CD4-positive, alpha-beta T cell treated with Interleukin-21 for 1 hour (primary cell): ENCODE data around the gene CCNG2.
A peak's percentile ranks its signal among the peaks of the same experiment; 100 is the strongest.

Experiments used
- DNase-seq: peaks from one replicate; pipeline ENCODE4 v3.0.0-alpha.2; 2020

The CCNG2 gene, protein sequence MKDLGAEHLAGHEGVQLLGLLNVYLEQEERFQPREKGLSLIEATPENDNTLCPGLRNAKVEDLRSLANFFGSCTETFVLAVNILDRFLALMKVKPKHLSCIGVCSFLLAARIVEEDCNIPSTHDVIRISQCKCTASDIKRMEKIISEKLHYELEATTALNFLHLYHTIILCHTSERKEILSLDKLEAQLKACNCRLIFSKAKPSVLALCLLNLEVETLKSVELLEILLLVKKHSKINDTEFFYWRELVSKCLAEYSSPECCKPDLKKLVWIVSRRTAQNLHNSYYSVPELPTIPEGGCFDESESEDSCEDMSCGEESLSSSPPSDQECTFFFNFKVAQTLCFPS

DNA sequence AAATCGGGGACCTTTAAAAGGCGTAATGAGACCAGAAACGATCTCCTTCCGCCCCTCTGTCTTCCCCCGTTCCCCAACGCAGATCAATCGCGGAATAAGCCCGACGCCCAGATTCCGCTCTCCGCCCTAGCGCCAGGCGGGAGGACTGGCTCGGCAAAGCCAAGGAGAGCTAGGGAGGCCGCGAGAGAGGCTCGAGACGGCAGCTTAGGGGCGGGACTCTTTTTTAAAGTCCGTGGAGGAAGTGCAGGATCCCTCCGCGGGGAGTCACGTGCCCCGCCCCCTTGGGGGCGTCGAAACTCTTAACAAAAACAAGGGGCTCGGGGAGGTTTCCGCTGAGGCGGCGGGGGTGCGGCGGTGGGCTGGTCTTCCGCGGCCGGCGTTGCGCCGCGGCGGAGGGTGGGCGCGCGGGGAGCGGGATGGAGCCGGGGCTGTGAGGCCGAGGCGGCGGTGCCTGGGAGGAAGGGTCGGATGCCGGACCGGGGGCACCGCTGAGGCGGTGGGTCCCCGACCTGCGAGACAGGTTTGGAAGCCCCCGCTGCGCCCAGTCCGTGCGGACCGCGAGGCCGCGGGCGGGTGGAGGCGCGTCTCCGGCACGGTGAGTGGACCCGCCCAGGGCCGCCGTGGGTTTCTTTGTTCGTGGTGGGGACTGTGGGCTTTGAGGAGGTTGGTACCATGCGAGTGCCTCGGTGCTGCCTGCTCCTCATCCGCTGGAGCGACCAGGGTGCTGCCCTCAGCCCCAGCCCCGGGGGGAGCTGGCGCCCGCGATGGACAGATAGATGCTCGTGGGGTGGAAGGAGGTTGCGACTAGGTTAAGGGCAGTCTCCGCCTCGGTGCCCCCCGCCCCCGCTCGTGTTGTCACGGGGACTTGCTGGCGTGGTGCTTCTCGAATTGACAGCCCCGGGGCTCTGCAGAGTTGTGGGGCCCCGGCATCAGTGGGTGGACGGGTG, at the start of gene CCNG2:
TSS of gene CCNG2 (plus strand) at position 296 of the 947 bp plus-strand sequence. CDS start 1,326 bp downstream, outside the sequence.
- DNase-seq, result peak; percentile 89

DNA sequence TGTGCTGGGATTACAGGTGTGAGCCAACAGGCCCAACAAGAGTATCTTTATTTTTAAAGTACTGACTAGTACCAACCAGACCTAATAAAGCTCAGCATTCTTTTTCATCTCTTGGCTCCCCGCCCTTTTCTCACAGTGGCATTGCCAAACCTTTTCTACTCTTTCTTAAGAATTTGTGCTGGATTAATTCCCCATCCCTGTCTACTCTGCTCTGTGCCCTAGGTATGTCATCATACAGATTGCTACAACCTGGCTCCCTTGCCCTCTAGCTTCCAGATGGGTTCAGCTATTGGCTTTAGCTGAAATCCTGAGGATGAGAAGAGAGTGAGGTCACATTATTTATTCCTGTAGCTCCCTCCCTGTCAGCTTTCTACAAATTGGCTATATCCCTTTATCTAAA, 46.3 kb upstream of the CCNG2 start:
- DNase-seq, result no peak

DNA sequence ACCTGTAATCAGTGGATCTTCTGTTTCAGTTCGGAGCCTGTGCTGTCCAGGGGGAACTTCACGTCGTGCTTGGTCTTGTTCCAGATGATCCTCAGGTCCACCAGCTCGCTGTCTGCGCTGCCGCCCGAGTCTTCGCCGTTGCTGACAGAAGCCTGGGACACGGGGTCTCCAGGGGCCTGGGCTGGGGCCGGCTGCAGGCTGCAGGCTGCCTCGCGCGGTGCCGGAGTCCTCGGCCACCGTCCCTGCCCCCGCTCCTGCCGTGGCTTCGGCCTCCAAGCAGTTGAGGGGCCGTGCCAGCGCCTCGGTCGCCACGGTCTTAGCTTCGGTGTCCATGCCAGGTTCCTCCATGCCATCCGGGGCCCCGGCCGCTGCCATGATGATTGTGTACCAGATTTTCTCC, 43.9 kb upstream of the CCNG2 start:
- no peak for DNase-seq

DNA sequence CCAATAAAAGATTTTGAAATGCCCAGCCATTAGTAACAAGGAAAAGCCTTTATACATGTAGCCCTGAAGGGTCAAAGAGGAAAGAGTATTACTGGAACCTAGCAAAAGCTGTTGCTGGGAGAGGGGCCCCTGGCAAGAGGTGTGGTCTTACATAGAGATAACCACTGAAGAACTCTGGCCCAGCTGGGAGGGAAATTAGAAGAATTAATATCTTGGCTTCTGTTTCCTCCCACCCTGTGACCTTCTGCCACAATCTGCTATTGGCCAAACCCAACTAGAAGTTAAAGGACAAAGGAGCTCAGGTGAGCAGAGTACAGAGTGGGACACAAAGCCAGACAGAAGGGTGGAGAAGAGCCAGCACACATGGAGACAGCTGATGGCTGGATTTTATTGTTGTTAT, 39.3 kb upstream of the CCNG2 start:
- no peak for DNase-seq

DNA sequence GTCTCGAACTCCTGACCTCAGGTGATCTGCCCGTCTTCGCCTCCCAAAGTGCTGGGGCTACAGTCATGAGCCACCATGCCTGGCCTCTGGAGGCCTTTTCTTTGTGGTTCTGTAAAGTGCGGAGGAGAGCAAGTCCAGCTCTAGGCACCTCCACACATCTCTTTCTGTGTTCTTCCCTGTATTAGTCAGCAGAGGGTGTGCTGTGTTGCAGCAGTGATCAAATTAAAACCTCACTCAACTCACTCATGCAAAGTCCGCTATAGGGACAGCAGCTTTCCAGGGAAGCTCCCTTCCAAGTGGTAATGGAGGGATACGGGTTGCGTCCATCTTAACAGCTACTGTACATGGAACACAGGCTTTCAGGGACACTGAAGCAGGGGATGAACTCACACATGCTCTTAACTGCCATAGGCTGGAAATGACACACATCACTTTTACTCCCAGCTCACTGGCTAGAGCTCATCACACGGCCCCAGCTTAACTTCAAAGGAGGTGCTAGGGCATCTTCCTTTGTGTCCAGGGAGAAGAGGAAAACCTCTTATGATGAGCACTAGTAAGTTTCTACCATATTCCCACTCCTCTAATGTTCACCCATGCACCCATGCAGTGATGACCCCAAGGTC, 36.0 kb upstream of the CCNG2 start:
- no peak for DNase-seq

DNA sequence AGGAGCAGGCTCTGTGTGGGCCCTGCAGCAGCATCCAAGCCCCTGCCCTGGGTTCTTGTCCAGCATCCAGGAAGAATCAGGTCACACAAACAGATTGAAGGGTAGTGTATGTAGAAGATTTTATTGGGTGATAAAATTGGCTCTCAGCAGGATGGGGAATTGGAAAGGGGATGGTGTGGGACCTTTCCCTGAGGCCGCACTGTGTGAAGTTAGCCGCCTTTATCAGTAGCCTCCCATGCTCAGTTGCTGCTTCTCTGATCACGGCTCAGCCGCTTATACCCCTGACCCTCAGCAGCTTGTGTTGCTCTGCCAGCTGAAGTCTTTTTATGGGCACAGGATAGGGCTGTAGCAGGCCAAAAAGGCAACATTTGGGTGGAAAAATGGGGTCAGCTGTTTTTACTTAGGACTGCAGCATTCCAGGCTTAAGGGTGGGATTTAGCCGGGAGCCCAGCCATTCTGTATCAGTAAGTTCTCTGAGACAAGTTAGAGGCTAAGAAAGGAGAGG, 35.2 kb upstream of the CCNG2 start:
- no peak for DNase-seq

DNA sequence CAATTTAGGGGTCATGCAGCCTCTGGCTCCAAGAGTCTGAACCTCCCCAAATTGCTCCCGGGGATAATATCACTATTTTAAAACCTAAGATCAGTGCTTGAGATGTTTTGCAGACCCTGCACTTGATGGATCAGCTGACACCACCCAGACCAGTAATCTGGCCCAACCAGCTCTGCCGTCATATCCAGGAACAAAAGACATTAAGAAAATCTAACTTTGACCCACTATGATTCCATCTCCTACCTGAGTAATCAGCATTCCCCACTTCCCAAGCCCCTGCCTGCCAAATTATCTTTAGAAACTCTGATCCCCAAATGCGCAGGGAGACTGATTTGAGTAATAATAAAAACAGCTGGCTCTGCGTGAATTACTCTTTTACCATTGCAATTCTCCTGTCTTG, 34.4 kb upstream of the CCNG2 start:
- no peak for DNase-seq

DNA sequence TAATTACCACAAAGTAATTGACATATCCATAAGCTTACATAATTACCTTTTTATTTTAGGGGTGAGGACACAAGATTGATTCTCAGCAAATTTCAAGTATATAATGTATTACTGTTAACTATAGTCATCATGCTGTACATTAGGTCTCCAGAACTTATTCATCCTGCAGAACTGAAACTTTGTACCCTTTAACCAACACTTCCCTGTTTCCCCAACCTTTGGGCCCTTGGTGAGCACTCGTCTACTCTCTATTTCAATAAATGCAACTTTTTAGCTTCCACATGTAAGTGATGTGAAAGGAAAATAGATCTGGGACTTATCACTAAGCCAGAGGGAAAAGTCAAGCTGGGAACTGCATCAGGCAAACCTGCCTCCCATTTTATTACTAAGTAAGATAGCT, 33.6 kb upstream of the CCNG2 start:
- no peak for DNase-seq

DNA sequence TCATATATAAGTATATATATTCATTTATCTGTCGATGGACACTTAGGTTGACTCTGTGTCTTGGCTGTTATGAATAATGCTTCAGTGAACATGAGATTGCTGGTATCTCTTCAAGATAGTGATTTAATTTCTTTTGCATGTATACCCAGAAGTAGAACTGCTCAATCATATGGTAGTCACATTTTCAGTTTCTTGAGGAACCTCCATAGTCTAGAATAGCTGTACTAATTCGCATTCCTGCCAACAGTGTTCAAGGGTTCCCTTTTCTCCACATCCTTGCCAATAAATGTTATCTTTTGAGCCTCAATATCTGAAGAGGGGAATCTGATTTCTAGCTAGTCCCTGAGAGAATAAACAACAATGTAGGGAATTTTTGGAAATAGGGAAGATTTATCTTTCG, 32.4 kb upstream of the CCNG2 start:
- no peak for DNase-seq

DNA sequence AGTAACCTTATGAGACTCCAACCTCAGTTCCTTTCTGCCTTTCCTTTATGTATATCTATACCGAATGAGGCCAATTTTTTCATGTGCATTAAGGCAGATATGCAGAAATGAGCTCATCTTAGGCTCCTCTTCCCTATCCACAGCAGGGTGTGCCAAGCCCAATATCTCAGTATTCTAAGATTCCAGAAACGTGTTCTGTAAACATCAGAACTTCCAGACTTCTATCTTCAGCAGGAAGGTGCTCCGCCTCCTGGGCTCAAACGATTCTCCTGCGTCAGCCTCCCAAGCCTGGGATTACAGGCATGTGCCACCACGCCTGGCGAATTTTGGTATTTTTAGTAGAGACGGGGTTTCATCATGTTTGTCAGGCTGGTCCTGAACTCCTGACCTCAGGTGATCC, 31.0 kb upstream of the CCNG2 start:
- DNase-seq, result no peak

DNA sequence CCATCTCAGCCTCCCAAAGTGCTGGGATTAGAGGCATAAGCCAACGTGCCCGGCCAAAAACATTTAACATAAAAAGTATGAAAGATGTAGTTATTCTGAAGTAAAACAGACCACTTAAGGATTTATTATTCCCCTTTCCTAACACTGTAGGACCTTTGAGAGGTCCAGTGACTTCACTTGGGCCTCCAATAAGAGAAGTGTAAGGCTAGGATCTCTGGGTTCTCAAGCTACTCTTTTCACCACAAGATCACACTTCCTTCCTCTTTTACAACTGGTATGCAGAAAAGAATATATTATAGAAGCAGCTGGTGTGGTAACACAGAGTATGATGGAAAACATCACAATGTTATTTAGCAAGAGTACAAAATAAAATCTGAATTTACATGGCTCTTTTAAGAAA, 30.2 kb upstream of the CCNG2 start:
- peak; percentile 3 for DNase-seq

DNA sequence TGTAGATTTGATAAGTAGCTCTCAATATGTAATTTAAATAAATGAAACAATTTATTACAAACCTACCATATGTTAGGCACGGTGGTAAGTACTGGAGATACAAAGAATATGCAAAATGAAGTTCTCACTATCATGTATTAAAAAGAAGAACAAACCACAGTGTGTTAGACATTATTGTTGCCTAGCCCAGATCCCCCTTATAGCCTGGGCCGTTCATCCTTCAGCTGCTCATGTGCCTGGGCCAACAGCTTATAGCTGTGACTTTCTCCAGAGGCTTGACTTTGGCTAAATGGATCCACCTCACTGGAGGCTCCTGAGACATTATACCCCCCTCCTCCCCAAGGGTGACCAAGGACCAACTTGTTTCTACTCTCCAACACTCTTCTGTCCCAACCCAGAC, 29.8 kb upstream of the CCNG2 start:
- no peak for DNase-seq

DNA sequence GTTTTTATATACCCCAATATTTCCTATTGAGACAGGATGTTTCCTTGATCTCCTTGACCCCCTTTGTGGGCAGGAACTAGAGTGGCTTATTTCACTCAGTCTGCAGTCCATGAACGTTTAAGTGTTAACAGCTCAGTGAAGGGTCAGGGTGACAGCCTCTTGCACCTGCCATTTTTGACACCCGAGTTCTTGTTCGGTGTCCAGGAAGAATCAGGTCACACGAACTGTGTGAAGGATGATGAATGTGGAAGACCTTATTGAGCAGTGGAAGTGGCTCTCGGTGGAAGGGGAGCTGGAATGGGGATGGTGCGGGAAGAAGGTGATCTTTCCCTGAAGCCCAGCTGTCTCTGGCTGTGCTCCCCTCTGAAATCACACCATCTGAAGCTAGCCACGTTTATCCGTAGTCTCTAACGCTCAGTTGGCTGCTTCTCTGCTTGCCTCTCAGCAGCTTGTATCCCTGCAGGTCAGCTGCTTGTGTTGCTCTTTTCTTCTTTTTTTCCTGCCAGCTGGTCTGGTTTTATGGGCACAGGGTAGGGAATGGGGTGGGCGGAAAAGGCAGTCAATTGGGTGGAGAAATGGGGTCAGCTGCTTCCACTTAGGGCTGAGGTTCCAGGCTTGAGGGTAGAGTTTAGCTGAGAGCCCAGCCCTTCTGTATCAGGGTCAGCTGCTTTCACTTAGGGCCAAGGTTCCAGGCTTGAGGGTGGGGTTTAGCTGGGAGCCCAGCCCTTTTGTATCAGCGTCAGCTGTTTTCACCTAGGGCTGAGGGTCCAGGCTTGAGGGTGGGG, 29.0 kb upstream of the CCNG2 start:
- no peak for DNase-seq

DNA sequence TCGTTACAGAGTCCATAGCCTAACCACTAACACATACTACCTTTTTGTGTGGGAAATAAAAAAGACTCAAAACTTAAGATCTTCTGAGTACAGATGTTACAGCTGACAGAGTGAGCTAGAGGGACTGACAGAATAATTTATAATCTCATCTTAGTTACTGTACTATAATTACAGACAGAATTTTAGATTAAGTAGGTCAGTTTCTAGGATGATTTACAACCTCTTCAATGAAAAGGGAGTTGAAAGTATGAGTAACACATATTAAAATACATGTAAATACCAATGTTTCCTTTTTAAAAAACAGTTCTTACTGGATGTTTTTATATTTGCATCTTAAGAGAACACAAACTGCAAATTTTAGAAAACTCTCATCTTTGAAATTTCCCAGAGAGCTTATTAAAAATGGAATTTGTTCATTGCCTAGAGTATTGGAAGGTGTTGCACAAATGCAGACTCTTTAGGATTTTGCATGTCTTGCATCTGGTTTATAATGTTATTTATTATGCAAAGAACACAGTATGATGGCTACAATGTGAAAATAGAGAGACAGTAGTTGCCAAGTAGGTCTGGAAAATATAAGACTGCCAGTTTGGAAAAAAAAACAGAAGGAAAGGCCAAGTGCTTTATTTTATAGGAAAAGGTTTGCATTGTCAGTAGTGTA, 24.2 kb upstream of the CCNG2 start:
- no peak for DNase-seq

DNA sequence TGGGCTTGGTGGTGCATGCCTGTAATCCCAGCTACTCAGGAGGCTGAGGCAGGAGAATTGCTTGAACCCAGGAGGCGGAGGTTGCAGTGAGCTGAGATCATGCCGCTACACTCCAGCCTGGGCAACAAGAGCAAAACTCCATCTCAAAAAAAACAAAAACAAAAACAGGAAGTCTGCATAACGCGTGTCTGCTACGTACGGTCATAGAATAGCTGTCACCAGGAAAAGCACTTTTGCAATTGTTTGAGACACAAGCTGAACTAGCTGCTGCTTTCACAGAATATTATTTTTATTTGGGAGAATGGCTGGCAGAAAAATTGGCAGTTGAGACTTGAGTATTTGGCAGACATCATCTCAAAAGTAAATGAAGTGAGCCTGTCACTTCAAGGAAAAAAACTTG, 19.6 kb upstream of the CCNG2 start:
- peak; percentile 20 for DNase-seq

DNA sequence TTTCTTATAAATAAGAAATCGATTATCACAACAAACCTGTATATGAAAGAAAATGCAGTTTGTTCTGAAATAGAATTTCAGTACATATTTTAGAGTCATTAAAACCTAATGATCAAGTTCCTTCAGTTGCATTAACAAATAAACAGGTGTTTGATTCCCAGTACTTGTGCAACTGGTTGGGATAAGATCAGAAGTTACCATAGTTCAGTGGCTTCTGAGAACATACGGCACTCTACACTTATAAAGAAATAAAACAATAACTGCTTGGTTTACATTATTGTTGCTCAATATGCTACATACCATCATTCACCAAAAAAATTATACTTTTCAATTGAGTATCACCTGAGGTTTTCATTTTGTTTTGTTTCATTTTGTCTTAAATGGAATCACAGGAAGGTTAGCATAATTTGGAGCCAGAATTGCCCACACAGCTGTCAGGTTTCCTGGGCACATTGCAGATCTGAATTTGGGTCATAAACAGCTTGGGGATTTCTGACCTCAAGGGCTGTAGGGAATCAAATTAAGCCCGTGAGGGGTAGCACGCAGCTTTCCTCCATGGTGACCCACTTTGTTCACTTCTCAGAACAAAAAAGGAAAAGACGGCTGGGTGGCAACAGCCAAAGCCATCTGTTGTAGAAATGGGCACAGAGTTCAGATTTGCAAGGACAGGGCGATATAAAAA, 14.9 kb upstream of the CCNG2 start:
- DNase-seq, result no peak

DNA sequence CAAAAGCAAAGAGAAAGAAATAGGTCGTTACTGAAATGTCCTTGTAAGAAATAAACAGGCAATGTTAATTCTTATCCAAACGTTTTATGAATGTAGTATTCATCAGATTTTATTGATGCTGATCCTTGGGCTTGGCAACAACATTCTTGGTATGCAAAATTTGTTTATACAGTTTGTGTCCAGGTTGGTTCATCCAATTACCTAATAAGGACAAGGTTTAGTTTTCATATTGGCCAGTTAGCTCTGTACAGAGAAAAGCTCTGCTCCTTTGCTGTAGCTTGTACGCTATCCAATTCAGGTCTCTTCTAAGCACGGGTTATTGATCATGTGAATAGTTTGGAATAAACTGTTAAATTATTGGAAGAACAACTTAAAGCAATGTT, 14.4 kb upstream of the CCNG2 start:
- DNase-seq, result no peak

DNA sequence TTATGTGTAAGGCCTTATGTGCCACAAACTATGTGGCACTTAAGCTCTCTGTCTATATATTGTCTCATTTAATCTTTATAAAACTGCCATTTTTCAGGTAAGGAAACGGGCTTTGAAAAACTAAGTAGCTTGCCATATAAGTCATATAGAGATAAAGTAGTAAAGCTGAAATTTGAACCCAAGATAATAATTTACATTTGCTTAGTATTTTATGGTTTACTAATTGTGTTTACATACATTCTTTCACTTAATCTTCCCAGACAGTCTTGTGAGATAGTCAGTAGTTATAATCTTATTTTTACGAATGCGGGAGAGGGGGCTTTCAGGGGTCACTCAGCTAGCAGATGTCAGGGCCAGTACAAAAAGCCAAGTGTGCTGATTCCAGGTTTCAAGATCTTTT, 13.9 kb upstream of the CCNG2 start:
- DNase-seq, result no peak

DNA sequence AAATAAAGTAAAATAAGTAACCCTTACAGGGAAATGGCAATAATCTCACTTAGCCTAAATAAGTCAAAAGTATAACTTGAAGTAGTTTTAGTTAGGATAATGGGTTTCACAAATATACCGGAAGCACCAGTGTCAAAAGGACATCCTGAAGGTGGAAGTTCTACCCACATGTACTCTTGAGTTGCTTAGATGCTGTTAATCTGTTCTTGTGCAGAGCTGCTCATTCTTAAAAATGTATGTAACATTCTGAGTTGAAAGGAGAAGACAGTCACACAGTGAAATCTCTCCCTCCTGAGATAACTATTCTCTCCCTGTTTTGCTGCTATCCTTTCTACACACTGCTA, 11.2 kb upstream of the CCNG2 start:
- DNase-seq, result no peak

DNA sequence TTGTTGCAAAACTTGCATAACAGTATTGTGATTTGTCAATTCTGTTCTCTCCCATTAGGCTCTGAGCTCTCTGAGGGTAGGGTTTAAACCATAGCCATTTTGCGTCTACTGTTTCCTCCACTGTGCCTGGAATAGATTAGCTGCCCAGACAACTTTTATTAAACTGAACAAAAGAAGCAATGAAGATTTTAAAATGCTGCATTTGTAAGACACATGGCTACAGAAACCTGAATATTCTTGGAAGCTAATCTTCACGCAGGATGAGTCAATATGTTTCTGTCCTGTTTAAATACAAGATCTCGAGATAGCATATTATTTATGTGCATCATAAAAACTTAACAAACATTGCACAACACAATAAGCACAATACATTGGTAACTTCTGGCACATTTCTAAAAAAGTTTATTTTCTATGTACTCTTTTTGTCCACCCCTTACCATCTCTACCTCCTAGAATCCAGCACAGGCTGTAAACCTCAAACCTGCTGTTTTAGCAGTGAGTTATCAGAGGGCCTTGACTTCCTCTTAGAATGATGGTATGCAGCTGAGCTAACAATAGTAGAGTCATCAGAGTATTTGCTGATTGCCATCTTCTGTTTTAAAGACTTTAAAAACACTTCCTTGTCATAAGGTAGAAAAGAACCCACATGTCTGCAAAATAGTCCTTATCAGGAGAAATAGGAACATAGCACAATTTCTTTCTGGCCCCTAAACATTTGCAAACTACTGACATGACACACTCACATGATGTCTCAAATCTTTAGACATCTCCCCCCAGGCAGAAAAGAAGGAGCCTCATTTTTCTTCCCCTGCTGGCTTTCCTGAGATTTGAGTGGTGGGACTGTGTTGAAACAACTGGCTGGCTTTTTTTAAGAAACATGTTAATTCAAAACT, 10.6 kb upstream of the CCNG2 start:
- no peak for DNase-seq
